ENCODE data around the gene TMEM135. TPM values are rescaled to one million over a fixed set of nuclear protein-coding genes. Genes with fewer than 3 reads are reported as not detected.

Gene TMEM135
- polyA plus RNA-seq, 1 of the 3 experiments (the other 2 are of a cell fraction) = 3.0 TPM

GRCh38 chr11:87331273-87331672 lies 293.5 kb downstream of the TMEM135 start:
- no peak for DNase-seq
- H3K9me2 ChIP-seq = no peaks in the 10 kb centered on the region
- H3K4me2 ChIP-seq = no peak overlapping the region
- ChIA-PET CTCF (interaction anchor here (1.0 kb wide), 1 partner anchor 21 kb away, joined by 6 read pairs; no protein-coding TSS in a partner anchor), POLR2A (no interaction called here)
- H3K4me3 ChIP-seq (ENCODE audit: low read depth in 2 of 2, low read length in 1 of 2) = no peak overlapping the region
- H3F3A ChIP-seq (replicated peaks; ENCODE audit: insufficient read depth) = no peaks in the 10 kb centered on the region
- H4K20me1 ChIP-seq (ENCODE audit: insufficient read depth) = no peaks in the 10 kb centered on the region
- H3K79me2 ChIP-seq (ENCODE audit: insufficient read depth) = no peaks in the 10 kb centered on the region
- no peak overlapping the region for H3K9ac ChIP-seq
- no peak overlapping the region for H3K27ac ChIP-seq (ENCODE audit: low read depth in 2 of 2, low read length in 1 of 2)
- no peaks in the 10 kb centered on the region for H3K4me1 ChIP-seq (ENCODE audit: control insufficient read depth in 1 of 2, insufficient read depth in 2 of 2, low read depth in 1 of 2, low read length in 1 of 2)
- H3K36me3 ChIP-seq (replicated peaks in 1 of 2; ENCODE audit: control insufficient read depth in 1 of 2, insufficient read depth in 2 of 2, low read length in 1 of 2) = no peaks in the 10 kb centered on the region
- H3K9me3 ChIP-seq = no peaks in the 10 kb centered on the region
- 91% methylated on average over 6 of the region's 6 CpGs for WGBS (ENCODE audit: low lambda C conversion rate)
- H3K27me3 ChIP-seq (ENCODE audit: insufficient read depth) = no peaks in the 10 kb centered on the region
- TF ChIP-seq EP300 (IDR thresholded peaks at IDR 0.05; ENCODE audit: borderline replicate concordance in 1 of 2, low read depth in 1 of 2, low read length in 1 of 2) = no peak
- no peak overlapping the region for H2AFZ ChIP-seq (ENCODE audit: low read depth)

- ChIA-PET CTCF (interaction anchor here (1.9 to 3.5 kb wide), 2 partner anchors 15 to 83 kb away, joined by 5 to 14 read pairs; no protein-coding TSS in a partner anchor), POLR2A (no interaction called here)
- DNase-seq = no peak
- Histone ChIP-seq H3K27me3 (ENCODE audit: insufficient read depth) (no peaks in the 10 kb centered on the region), H3F3A (replicated peaks; ENCODE audit: insufficient read depth) (no peaks in the 10 kb centered on the region), H3K27ac (ENCODE audit: low read depth in 2 of 2, low read length in 1 of 2) (no peak overlapping the region), H3K9me2 (no peaks in the 10 kb centered on the region), H3K4me2 (no peak overlapping the region), H3K9me3 (no peaks in the 10 kb centered on the region), H2AFZ (ENCODE audit: low read depth) (no peak overlapping the region), H3K79me2 (ENCODE audit: insufficient read depth) (no peaks in the 10 kb centered on the region), H3K4me1 (ENCODE audit: control insufficient read depth in 1 of 2, insufficient read depth in 2 of 2, low read depth in 1 of 2, low read length in 1 of 2) (no peaks in the 10 kb centered on the region), H3K36me3 (replicated peaks in 1 of 2; ENCODE audit: control insufficient read depth in 1 of 2, insufficient read depth in 2 of 2, low read length in 1 of 2) (no peaks in the 10 kb centered on the region), H3K4me3 (ENCODE audit: low read depth in 2 of 2, low read length in 1 of 2) (no peak overlapping the region), H4K20me1 (ENCODE audit: insufficient read depth) (no peaks in the 10 kb centered on the region), H3K9ac (no peak overlapping the region)
- WGBS (ENCODE audit: low lambda C conversion rate) = 20% methylated on average over 3 of the region's 3 CpGs
- TF ChIP-seq RFX5 (IDR thresholded peaks at IDR 0.05; ENCODE audit: low read length) = no peak
- TF ChIP-seq EP300 (IDR thresholded peaks at IDR 0.05; ENCODE audit: borderline replicate concordance in 1 of 2, low read depth in 1 of 2, low read length in 1 of 2) = no peak
- no peak for TF ChIP-seq NFIC (IDR thresholded peaks at IDR 0.05; ENCODE audit: borderline replicate concordance)
- no peak for TF ChIP-seq FOSL2 (IDR thresholded peaks at IDR 0.05; ENCODE audit: borderline replicate concordance, low read depth)
- TF ChIP-seq ZBTB33 (IDR thresholded peaks at IDR 0.05; ENCODE audit: borderline replicate concordance, low read depth) = no peak
- TF ChIP-seq IRF3 (IDR thresholded peaks at IDR 0.05; ENCODE audit: low read depth, low read length) = no peak
- no peak for TF ChIP-seq FOXM1 (IDR thresholded peaks at IDR 0.05; ENCODE audit: low read depth)
- TF ChIP-seq RXRA (IDR thresholded peaks at IDR 0.05; ENCODE audit: borderline replicate concordance, low read depth) = no peak
- no peak for TF ChIP-seq YY1 (IDR thresholded peaks at IDR 0.05; ENCODE audit: low read depth)
- TF ChIP-seq, protein P1, sequence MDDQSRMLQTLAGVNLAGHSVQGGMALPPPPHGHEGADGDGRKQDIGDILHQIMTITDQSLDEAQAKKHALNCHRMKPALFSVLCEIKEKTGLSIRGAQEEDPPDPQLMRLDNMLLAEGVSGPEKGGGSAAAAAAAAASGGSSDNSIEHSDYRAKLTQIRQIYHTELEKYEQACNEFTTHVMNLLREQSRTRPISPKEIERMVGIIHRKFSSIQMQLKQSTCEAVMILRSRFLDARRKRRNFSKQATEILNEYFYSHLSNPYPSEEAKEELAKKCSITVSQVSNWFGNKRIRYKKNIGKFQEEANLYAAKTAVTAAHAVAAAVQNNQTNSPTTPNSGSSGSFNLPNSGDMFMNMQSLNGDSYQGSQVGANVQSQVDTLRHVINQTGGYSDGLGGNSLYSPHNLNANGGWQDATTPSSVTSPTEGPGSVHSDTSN (IDR thresholded peaks at IDR 0.05) = no peak
- no peak for TF ChIP-seq SMC3 (IDR thresholded peaks at IDR 0.05; ENCODE audit: low read depth, low read length)
These were observed 300.4 kb downstream of the TMEM135 start for GRCh38 chr11:87338046-87338639.

Measured in SK-N-SH (cell line).